SU-DHL-6 (cell line): ENCODE data around the gene SMYD1.

ENCODE experiments used
- H2AFZ ChIP-seq: fragments of 200-600 bp; sonication (generic); 2 replicates; pipeline ENCODE4 v1.6.1; 2014; ENCODE audit warnings: low read depth, mild to moderate bottlenecking, moderate library complexity, mixed read lengths, antibody characterized with exemption, low read length; ENCODE audit not compliant: severe bottlenecking
- H3F3A ChIP-seq: fragments of 200-600 bp; shearing (Covaris generic); 2 replicates; pipeline ENCODE4 v1.6.0; 2016; ENCODE audit warnings: antibody characterized with exemption, mild to moderate bottlenecking; ENCODE audit not compliant: insufficient read depth
- H3K27ac ChIP-seq: fragments of 200-600 bp; sonication (generic); 2 replicates; pipeline ENCODE4 v1.5.1; 2016; ENCODE audit warnings: low read depth, mild to moderate bottlenecking, low read length, moderate library complexity, mixed read lengths
- H3K27me3 ChIP-seq: fragments of 200-600 bp; sonication (generic), shearing (Covaris generic); 2 replicates; pipeline ENCODE4 v1.6.0; 2014; ENCODE audit warnings: mild to moderate bottlenecking, low read length
- H3K36me3 ChIP-seq: fragments of 200-600 bp; sonication (generic); 2 replicates; pipeline ENCODE4 v1.6.1; 2014; ENCODE audit warnings: mild to moderate bottlenecking, low read length, mixed read lengths
- H3K4me2 ChIP-seq: fragments of 300-600, 200-600 bp; shearing (Covaris generic), sonication (generic); 2 replicates; pipeline ENCODE4 v1.6.0; 2014; ENCODE audit warnings: low read length, low read depth, mild to moderate bottlenecking; ENCODE audit not compliant: poor library complexity, severe bottlenecking
- H3K4me3 ChIP-seq: fragments of 200-600 bp; sonication (generic); 2 replicates; pipeline ENCODE4 v1.5.1; 2014; ENCODE audit warnings: antibody characterized with exemption, low read length, mild to moderate bottlenecking, mixed read lengths; ENCODE audit not compliant: insufficient read depth, poor library complexity, severe bottlenecking
- H3K79me2 ChIP-seq: fragments of 200-600 bp; sonication (generic); 2 replicates; pipeline ENCODE4 v1.6.1; 2014; ENCODE audit warnings: mild to moderate bottlenecking, low read length, moderate library complexity; ENCODE audit not compliant: insufficient read depth
- H3K9ac ChIP-seq: fragments of 200-600 bp; sonication (generic); 2 replicates; pipeline ENCODE4 v1.7.0; 2014; ENCODE audit warnings: mild to moderate bottlenecking, low read length
- H3K9me2 ChIP-seq: fragments of 200-600 bp; sonication (generic); replicated peaks from 2 replicates; pipeline ENCODE4 v1.6.1; 2014; ENCODE audit warnings: low read length; ENCODE audit not compliant: insufficient read depth
- H3K9me3 ChIP-seq: fragments of 200-600 bp; sonication (generic); 2 replicates; pipeline ENCODE4 v1.6.1; 2014; ENCODE audit warnings: low read length, mixed read lengths; ENCODE audit not compliant: insufficient read depth
- H4K20me1 ChIP-seq: fragments of 200-600 bp; sonication (generic); 2 replicates; pipeline ENCODE4 v1.6.1; 2014; ENCODE audit warnings: low read depth, mild to moderate bottlenecking, antibody characterized with exemption, low read length, moderate library complexity, mixed read lengths
- CTCF ChIP-seq: fragments of 200-600 bp; sonication (generic); IDR thresholded peaks from one replicate; pipeline ENCODE4 v1.5.1; 2017; ENCODE audit warnings: antibody characterized with exemption, mild to moderate bottlenecking, low read length, moderate library complexity; ENCODE audit not compliant: insufficient read depth, poor library complexity, severe bottlenecking
- EZH2phosphoT487 ChIP-seq: fragments of 200-600 bp; sonication (generic), shearing (Covaris generic); conservative IDR thresholded peaks from 2 replicates; pipeline ENCODE4 v1.6.1; 2018; ENCODE audit warnings: mild to moderate bottlenecking, antibody characterized with exemption, low read length, moderate library complexity, mixed read lengths

The SMYD1 gene

GRCh38 chr2:88113069-88113468 lies 45.4 kb downstream of the SMYD1 start:
- H3K36me3 ChIP-seq: no peaks in the 10 kb centered on the region
- H3K79me2 ChIP-seq: no peaks in the 10 kb centered on the region
- H3F3A ChIP-seq: no peaks in the 10 kb centered on the region
- H3K4me2 ChIP-seq: no peak overlapping the region
- no peaks in the 10 kb centered on the region for H3K9me2 ChIP-seq
- no peak overlapping the region for H3K27ac ChIP-seq
- H3K27me3 ChIP-seq: no peaks in the 10 kb centered on the region
- H2AFZ ChIP-seq: no peak overlapping the region
- TF ChIP-seq EZH2phosphoT487: no peak
- no peak for TF ChIP-seq CTCF
- H3K9ac ChIP-seq: no peak overlapping the region
- H3K9me3 ChIP-seq: no peaks in the 10 kb centered on the region
- no peaks in the 10 kb centered on the region for H4K20me1 ChIP-seq
- no peak overlapping the region for H3K4me3 ChIP-seq

DNA sequence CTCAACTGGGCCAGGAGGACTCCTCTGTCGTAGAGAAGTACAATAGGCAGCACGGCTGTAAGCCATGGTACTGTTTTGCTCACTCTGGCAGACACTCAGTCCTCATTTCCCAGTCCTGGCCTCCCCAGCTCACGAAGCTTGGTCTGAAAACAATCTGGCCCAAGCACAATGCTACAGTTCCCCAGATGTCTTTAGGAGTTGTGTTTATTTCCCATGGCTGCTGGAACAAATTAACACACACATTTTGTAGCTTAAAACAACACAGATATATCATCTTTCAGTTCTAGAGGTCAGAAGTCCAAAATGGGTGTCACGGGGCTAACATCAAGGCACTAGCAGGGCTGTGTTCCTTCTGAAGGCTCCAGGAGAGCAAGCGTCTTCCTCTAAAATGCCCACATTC lies 47.3 kb downstream of the SMYD1 start:
- Histone ChIP-seq H3K27me3 (no peaks in the 10 kb centered on the region), H3F3A (no peaks in the 10 kb centered on the region), H3K79me2 (no peaks in the 10 kb centered on the region), H2AFZ (no peak overlapping the region), H3K4me2 (no peak overlapping the region), H3K9me3 (no peaks in the 10 kb centered on the region), H3K4me3 (no peak overlapping the region), H3K27ac (no peak overlapping the region), H3K36me3 (no peaks in the 10 kb centered on the region), H4K20me1 (no peaks in the 10 kb centered on the region), H3K9me2 (no peaks in the 10 kb centered on the region), H3K9ac (no peak overlapping the region)
- TF ChIP-seq EZH2phosphoT487 (no peak), CTCF (no peak)

DNA sequence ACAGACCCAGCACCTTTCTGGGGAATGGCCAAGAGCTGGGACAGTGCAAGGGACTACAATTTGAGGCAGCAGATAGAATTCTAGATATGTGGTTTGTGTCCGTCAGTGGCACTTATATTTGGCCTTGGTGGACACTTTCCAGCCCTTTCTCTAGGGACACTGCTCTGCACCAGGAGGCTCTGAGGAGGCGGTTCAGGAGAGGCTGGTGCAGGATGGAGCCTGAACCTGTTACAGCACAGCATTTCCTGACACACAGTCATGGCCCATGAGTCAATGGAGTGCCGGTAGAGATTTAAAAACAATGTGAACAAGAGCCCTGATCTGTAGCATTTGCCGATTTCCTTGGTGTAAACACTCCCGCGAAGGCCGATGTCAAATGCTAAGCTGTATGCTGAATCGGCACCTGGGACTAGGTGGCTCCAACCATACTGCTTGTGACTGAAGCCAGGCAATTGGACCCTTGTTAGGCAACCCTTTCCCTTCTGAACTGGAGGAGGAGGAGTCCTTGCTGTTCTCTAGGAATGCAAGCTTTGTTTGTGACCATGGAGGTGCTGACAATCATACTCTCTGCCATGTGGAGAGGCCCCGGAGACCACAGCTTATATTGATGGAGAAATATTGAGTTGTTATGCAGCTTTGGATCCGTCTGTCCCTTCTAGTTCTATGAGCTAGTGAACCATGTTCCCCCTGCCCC lies 48.3 kb downstream of the SMYD1 start:
- no peaks in the 10 kb centered on the region for H3K36me3 ChIP-seq
- no peaks in the 10 kb centered on the region for H3F3A ChIP-seq
- no peak overlapping the region for H3K9ac ChIP-seq
- no peak for TF ChIP-seq EZH2phosphoT487
- no peak for TF ChIP-seq CTCF
- H3K4me3 ChIP-seq: no peak overlapping the region
- H3K4me2 ChIP-seq: no peak overlapping the region
- no peaks in the 10 kb centered on the region for H3K9me3 ChIP-seq
- H3K79me2 ChIP-seq: no peaks in the 10 kb centered on the region
- no peaks in the 10 kb centered on the region for H4K20me1 ChIP-seq
- H3K27ac ChIP-seq: no peak overlapping the region
- H2AFZ ChIP-seq: no peak overlapping the region
- H3K27me3 ChIP-seq: no peaks in the 10 kb centered on the region
- no peaks in the 10 kb centered on the region for H3K9me2 ChIP-seq
